Measurements from ENCODE around the gene TTC7B.

The TTC7B gene

GRCh38 chr14:90699016-90699415 lies 117.2 kb downstream of the TTC7B start:
- DNase-seq: no peak

DNA sequence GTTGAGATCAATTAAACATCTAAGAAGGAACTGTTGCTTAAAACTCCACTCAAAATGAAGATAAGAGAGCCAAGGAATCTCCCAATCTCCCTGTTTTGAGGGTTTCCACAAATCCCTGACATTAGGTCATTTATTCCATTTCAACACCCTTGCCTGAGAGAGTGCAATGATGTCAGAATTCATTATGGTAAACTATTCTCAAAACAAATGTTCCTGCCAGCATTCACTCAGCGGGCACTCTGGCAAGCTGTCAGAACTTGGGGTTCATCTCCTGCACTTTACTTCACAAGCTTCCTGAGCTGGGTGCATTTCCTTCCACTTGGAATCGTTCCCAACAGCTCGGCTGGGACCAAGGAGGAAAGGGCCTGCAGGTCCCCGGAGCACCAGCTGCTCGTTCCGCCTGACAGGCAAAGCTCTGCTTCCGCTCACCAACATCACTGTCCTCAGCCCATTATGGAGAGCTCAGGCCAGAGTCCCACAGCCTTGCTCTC lies 117.8 kb downstream of the TTC7B start:
- no peak for DNase-seq

GRCh38 chr14:90697577-90698206 lies 118.5 kb downstream of the TTC7B start:
- peak; percentile 78 for DNase-seq

DNA sequence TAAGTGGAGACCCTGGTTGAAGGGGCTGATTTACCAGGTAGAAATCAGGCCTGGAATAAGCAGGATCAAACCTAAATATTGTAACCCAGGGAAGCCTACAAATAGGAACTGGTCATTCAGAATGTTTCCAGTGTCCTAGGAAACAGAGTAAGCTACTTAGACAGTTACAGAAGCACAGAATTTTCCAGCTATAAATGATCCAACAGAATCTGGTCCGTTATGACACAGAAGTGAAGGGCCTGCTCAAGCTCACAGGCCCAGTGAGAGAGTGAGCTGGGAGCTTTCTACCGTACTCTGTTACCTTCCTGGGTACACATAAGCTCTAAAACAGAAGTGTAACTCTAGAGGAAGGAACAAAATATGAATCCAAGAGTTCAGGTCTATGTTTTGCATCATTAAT lies 119.1 kb downstream of the TTC7B start:
- no peak for DNase-seq

DNA sequence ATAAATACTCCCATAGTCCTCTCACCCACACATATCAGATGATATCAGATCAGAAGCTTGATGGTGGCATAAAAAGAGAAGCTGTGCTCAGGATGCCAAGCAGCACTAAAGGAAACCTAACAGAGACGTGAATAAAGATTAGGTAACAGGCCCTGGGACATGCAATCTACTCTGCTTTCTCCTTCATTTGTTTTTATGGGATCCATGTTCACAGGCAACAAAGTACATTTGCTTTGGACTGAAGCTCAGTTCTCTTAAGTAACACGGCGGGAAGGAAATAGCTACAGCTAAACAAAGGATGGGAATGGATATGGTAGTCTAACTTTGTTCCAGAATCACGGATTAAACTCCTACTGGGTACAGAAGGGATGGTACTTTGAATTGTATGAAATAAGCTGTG lies 119.5 kb downstream of the TTC7B start:
- no peak for DNase-seq

- DNase-seq: no peak
Measured at GRCh38 chr14:90695997-90696660, 120.1 kb downstream of the TTC7B start.

GRCh38 chr14:90693413-90693812 lies 122.8 kb downstream of the TTC7B start:
- no peak for DNase-seq

GRCh38 chr14:90692826-90693225 lies 123.4 kb downstream of the TTC7B start:
- DNase-seq: no peak

DNA sequence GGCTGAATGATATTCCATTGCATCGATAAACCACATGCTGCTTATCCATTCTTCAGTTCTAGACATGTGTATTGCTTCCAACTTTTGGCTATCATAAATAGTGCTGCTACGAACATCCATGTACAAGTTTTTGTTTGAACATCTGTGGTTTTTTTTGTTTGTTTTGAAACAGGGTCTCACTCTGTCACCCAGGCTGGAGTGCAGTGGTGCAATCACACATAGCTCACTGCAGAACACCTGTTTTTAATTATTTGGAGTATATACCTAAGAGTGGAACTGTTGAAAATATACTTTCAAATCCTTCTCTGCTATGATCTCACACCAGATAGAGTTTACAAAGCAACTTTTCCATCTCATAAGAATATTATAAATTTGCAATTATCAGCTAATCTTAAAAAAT lies 124.2 kb downstream of the TTC7B start:
- DNase-seq: no peak

DNA sequence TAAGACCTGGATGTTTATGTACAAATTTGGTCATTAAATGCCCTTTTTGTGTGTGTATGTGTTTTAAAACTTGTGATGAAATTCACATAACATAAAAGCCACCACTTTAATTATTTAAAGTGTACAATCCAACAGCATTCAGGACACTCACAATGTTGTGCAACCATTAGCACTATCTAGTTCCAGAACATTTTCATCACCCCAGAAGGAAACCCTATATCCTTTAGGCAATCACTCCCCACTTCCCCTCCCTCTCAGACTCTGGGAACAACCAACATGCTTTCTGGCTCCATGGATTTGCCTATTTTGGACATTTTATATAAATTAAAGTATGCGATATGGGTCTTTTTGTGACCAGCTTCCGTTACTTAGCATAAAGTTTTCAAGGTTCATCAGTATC lies 124.6 kb downstream of the TTC7B start:
- no peak for DNase-seq

GRCh38 chr14:90687680-90688079 lies 128.6 kb downstream of the TTC7B start:
- DNase-seq: no peak

GRCh38 chr14:90682615-90683014 lies 133.6 kb downstream of the TTC7B start:
- DNase-seq: no peak

GRCh38 chr14:90681929-90682328 lies 134.3 kb downstream of the TTC7B start:
- DNase-seq: no peak

- no peak for DNase-seq
Measured at GRCh38 chr14:90678846-90679362, 137.3 kb downstream of the TTC7B start.

DNA sequence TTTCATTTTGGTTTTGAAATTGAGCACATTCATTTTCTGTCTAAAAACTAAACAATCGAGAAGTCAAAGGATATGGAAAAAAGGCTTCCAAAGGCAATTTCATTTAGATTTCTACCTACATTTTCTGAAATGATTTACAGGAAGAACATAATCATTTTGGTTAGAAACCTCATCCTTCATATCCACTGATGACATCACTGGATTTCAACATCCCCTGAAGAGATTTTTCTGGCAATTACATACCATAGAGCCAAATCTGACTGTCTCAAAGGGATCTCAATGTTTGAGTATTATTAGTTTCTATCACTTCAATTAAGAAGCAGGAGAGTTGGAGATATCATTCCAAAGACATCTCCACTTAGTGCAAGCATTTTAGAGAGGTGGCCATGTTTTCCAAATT lies 137.8 kb downstream of the TTC7B start:
- no peak for DNase-seq

GRCh38 chr14:90677484-90678050 lies 138.7 kb downstream of the TTC7B start:
- peak; percentile 56 for DNase-seq

DNA sequence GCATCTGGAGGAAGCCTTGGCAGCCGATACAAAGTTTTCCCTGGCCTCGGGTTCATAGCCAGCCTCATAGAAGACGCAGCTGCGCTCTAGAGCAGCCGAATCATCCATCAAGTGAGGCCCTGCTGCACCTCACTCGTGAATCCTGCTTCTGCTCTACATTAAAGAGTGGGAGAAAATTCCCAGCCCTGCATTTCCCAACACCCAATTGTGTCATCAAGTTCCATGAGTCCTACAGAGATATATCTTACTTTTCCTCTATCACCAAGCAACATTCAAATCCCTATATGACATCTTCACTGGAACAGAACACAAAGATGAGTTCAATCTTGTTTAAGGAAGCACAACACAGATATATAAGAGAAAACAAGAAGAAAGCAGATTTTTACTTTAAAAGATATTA lies 139.3 kb downstream of the TTC7B start:
- no peak for DNase-seq

GRCh38 chr14:90676356-90676755 lies 139.9 kb downstream of the TTC7B start:
- DNase-seq: no peak

GRCh38 chr14:90675399-90675798 lies 140.8 kb downstream of the TTC7B start:
- no peak for DNase-seq

DNA sequence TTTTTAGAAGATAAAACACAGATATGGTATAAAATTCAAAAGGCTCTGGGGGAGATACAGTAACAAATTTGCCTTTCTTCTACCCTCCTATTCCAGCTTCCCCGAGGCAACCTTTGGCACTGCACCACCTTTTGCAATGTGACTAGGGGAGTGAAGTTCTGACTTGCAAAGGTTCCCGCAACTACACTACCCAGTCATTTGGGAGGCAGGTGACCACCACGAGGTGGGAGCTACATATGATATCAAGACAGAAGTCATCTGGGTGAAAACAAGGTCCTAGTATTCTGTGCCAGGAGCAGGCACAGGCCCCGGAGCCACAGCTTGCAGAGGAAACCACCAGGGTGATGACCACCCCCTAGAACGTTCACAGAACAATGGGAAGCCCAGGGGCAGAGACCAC lies 141.5 kb downstream of the TTC7B start:
- no peak for DNase-seq

DNA sequence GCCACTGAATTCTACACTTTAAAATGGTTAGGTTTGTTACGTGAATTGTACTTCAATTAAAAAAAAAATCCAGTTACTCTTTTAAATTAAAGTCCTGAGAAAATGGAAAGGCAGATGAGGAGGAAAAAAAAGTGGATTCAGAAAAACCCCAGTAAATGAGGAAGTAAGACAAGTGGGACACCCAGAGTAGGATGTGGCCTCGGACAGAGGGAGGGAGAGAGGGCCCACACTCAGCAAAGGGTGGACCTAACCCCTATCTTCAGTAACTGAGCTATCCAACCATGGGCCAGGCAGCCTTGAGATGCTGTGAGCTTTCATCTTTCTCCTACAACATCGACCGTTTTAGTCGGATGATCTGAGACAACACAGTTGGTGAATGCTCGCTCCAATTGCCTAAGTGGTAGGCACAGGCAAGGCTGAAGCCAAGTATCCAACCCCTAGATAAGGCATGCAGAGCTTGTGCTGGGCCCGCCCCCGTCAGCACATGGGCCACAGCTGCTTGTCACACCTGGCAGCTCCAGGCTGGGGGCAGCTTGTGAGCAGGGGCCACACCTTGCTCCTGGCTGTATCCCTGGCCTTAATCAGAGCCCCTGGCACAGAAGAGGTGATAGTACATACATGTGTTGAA lies 142.1 kb downstream of the TTC7B start:
- no peak for DNase-seq

DNA sequence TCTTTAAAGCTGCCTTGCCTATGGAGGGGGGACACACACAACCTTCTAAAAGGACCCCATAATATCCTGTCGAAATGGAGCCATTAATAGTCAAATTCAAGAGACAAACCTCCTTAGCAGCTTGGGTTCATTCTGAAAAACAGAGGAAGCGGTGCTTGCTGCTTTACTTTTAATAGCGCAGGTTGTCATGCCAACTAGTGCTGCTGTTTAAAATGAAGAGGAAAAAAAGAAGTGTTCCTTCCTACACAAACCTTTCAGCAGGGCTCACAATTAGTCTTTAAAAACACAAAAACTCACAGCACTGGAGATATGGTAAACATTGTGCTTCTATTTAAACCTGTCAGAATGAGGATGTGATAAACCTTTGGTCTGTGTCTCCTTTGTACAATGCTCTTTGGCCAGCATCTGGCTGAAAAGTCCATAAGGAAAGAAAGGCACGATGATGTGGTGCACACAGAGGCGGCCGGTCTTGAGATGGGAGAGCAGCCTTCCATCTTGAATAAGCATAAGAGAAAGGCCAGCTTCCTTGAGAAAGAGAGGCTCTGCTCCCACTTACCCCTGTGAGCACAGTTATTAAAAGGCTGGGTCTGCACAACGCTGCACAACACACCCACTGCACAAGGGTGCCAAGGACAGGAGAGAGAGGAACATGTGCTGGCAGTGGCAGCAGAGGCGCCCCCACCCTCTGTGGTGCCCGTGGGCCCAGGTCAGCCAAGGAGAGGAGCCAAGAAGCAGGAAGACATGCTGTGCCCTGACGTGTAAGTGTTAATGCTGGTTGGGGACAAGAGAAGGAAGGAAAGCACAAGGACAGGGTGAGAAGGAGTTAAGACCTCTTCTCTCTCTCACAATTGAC lies 144.6 kb downstream of the TTC7B start:
- DNase-seq: no peak

DNA sequence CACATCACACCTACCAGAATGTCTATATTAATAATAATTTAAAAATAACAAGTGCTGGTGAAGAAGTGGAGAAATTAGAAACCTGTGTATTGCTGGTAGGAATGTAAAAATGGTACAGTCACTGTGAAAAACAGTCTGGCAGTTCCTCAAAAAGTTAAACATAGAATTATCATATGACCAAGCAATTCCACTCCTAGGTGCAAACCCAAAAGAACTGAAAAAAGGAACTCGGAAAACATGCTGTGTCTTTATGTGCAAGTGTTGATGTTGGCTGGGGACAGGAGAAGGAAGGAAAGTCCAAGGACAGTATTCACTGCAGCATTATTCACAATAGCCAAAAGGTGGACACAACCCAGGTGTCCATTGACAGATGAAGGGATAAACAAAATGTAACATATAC lies 146.5 kb downstream of the TTC7B start:
- DNase-seq: no peak
